ENCODE measurements around the gene ASIP. TPM values are rescaled to one million over a fixed set of nuclear protein-coding genes. Genes with fewer than 3 reads are reported as not detected.

The ASIP gene
- total and polyA plus RNA-seq, 2 experiments from 2014 or later = not detected

GRCh38 chr20:34209111-34209510, 32.1 kb upstream of the ASIP start:
- H3K27me3 ChIP-seq (ENCODE audit: insufficient read depth) = peaks cover 4% of the 10 kb centered on the region; the same call in 1 of the 2 replicates
- ATAC-seq (no peak), DNase-seq (ENCODE audit: low spot score) (no peak)
- Mint-ChIP-seq H3K4me3 (no peak overlapping the region), H3K27me3 (ENCODE audit: insufficient read depth, low read depth, poor library complexity) (no peaks in the 10 kb centered on the region), H3K4me1 (no peaks in the 10 kb centered on the region), H3K9me3 (peaks cover 43% of the 10 kb centered on the region), H3K36me3 (ENCODE audit: low read depth) (peaks cover 5% of the 10 kb centered on the region; the same call in 2 of the 3 replicates), H3K27ac (no peak overlapping the region)
- H3K4me1 ChIP-seq (ENCODE audit: insufficient read depth) = no peaks in the 10 kb centered on the region
- no peak overlapping the region for H3K27ac ChIP-seq (ENCODE audit: low read depth)
- H3K4me2 ChIP-seq = no peak overlapping the region
- 0 out of 2 replicates have a peak, but pooled peaks cover 4% of the 10 kb centered on the region for H3K36me3 ChIP-seq (ENCODE audit: insufficient read depth)
- no peaks in the 10 kb centered on the region for H3K9me2 ChIP-seq (ENCODE audit: insufficient read depth)
- TF ChIP-seq EZH2phosphoT487 (IDR thresholded peaks at IDR 0.05; ENCODE audit: unreplicated experiment) = no peak
- no peak for TF ChIP-seq EZH2 (IDR thresholded peaks at IDR 0.05; ENCODE audit: low read depth, unreplicated experiment)
- no peak for TF ChIP-seq CTCF (conservative IDR thresholded peaks at IDR 0.05; ENCODE audit: low read depth in 2 of 2)
- no peak for TF ChIP-seq ZNF462 (CRISPR knock-in tag; IDR thresholded peaks at IDR 0.05)
- H3F3A ChIP-seq (replicated peaks; ENCODE audit: low read depth) = no peaks in the 10 kb centered on the region
- H3K79me2 ChIP-seq (replicated peaks; ENCODE audit: insufficient read depth) = no peaks in the 10 kb centered on the region
- no peak overlapping the region for H2AFZ ChIP-seq
- H3K4me3 ChIP-seq = no peak overlapping the region
- no peaks in the 10 kb centered on the region for H4K20me1 ChIP-seq (replicated peaks; ENCODE audit: insufficient read depth)

Data from GM23338 (cell line).